Panc1 (cell line): ENCODE measurements around the gene EFCAB8.

Source experiments
- CTCF ChIP-seq: fragments of 450-650 bp; IDR thresholded peaks from 2 replicates; pipeline ENCODE4 v1.5.1; 2017; ENCODE audit warnings: mild to moderate bottlenecking
- POLR2AphosphoS5 ChIP-seq: IDR thresholded peaks from 2 replicates; pipeline ENCODE4 v1.6.1; 2012; ENCODE audit warnings: mild to moderate bottlenecking, low read depth, low read length, moderate library complexity
- REST ChIP-seq, 2 experiments: IDR thresholded peaks; 2 replicates each; pipeline ENCODE4 v1.6.1; 2011 to 2012; ENCODE audit warnings: low read depth in 2 of 2, control low read depth in 1 of 2, low read length in 1 of 2, mild to moderate bottlenecking in 1 of 2, moderate library complexity in 1 of 2; ENCODE audit not compliant: insufficient read depth in 1 of 2
- SIN3A ChIP-seq: IDR thresholded peaks from 2 replicates; pipeline ENCODE4 v1.6.1; 2012; ENCODE audit warnings: low read depth, mild to moderate bottlenecking, low read length, moderate library complexity, borderline replicate concordance; ENCODE audit not compliant: insufficient read depth
- TCF7L2 ChIP-seq: IDR thresholded peaks from 2 replicates; pipeline ENCODE4 v1.6.1; 2011; ENCODE audit warnings: mild to moderate bottlenecking, low read depth, low read length, inconsistent platforms

GRCh38 chr20:32841174-32841573 is 17.5 kb upstream of the EFCAB8 start:
- TF ChIP-seq CTCF = no peak
- TF ChIP-seq SIN3A = no peak
- no peak for TF ChIP-seq REST (IDR thresholded peaks at IDR 0.05; ENCODE audit: insufficient read depth in 1 of 2, low read depth in 2 of 2, low read length in 1 of 2)
- TF ChIP-seq POLR2AphosphoS5 = no peak
- TF ChIP-seq TCF7L2 = no peak
